ENCODE measurements around the gene ACSL4.

Gene ACSL4

DNA sequence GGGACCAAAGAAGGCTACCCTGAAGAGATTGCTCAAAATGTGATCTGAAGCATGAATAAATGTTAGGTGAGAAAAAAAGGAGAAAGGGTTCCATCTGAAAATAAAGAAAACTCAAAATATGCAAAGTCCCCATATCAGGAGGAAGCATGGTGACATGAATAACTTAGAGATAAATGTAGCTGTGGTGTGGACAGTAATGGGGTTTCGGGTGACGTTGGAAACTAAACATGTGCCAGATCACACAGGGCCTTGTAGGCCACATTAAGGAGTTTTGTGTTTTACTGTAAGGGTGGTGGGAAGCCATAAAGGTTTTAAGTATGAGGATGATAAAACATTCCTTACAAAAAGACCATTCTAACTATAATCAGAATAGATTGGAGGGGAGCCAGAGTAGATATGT, 40.3 kb upstream of the ACSL4 start:
- no peak for DNase-seq (ENCODE audit: low read depth)
- H3K4me3 ChIP-seq (ENCODE audit: low read depth, low read length): no peak overlapping the region
- TF ChIP-seq, protein P1, sequence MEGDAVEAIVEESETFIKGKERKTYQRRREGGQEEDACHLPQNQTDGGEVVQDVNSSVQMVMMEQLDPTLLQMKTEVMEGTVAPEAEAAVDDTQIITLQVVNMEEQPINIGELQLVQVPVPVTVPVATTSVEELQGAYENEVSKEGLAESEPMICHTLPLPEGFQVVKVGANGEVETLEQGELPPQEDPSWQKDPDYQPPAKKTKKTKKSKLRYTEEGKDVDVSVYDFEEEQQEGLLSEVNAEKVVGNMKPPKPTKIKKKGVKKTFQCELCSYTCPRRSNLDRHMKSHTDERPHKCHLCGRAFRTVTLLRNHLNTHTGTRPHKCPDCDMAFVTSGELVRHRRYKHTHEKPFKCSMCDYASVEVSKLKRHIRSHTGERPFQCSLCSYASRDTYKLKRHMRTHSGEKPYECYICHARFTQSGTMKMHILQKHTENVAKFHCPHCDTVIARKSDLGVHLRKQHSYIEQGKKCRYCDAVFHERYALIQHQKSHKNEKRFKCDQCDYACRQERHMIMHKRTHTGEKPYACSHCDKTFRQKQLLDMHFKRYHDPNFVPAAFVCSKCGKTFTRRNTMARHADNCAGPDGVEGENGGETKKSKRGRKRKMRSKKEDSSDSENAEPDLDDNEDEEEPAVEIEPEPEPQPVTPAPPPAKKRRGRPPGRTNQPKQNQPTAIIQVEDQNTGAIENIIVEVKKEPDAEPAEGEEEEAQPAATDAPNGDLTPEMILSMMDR (IDR thresholded peaks at IDR 0.05; ENCODE audit: control insufficient read depth, extremely low read depth, insufficient read depth): no peak

- TF ChIP-seq, protein P1 (IDR thresholded peaks at IDR 0.05; ENCODE audit: control insufficient read depth, extremely low read depth, insufficient read depth): no peak
- H3K4me3 ChIP-seq (ENCODE audit: low read depth, low read length): no peak overlapping the region
- DNase-seq (ENCODE audit: low read depth): no peak
Observed at GRCh38 chrX:109770780-109771179, 37.7 kb upstream of the ACSL4 start.

DNA sequence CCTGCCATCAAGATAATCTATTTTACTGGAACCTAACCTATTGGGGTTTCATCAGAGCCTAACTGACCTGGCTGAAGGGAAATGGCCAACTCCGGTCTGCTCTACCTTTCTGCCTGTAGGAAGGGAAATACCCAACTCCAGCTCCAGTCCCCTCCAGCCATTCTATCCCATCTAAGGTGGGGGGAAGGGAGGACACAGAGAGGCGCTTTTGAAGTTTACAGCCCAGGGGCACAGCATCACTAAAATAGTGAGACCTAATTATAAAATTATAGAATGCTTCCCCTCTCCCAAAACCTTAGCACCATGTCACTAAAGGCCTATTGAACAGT, 27.8 kb upstream of the ACSL4 start:
- TF ChIP-seq, protein P1 (IDR thresholded peaks at IDR 0.05; ENCODE audit: control insufficient read depth, extremely low read depth, insufficient read depth): no peak
- H3K4me3 ChIP-seq (ENCODE audit: low read depth, low read length): no peak overlapping the region
- DNase-seq (ENCODE audit: low read depth): no peak

- TF ChIP-seq, protein P1 (IDR thresholded peaks at IDR 0.05; ENCODE audit: control insufficient read depth, extremely low read depth, insufficient read depth): no peak
- no peak overlapping the region for H3K4me3 ChIP-seq (ENCODE audit: low read depth, low read length)
- peak; percentile 46 for DNase-seq (ENCODE audit: low read depth)
Observed at GRCh38 chrX:109760209-109760921, 27.3 kb upstream of the ACSL4 start.

GRCh38 chrX:109753256-109753655, 20.2 kb upstream of the ACSL4 start:
- TF ChIP-seq, protein P1 (IDR thresholded peaks at IDR 0.05; ENCODE audit: control insufficient read depth, extremely low read depth, insufficient read depth): no peak
- no peak for DNase-seq (ENCODE audit: low read depth)

GRCh38 chrX:109751698-109752097, 18.6 kb upstream of the ACSL4 start:
- DNase-seq (ENCODE audit: low read depth): no peak
- no peak overlapping the region for H3K4me3 ChIP-seq (ENCODE audit: low read depth, low read length)
- TF ChIP-seq, protein P1 (IDR thresholded peaks at IDR 0.05; ENCODE audit: control insufficient read depth, extremely low read depth, insufficient read depth): no peak

More at GRCh38 chrX:109753256-109753655, 20.2 kb upstream of the ACSL4 start:
- no peak overlapping the region for H3K4me3 ChIP-seq (ENCODE audit: low read depth, low read length)

GRCh38 chrX:109749207-109749606, 16.1 kb upstream of the ACSL4 start:
- no peak for DNase-seq (ENCODE audit: low read depth)

More at GRCh38 chrX:109749207-109749606, 16.1 kb upstream of the ACSL4 start:
- TF ChIP-seq, protein P1 (IDR thresholded peaks at IDR 0.05; ENCODE audit: control insufficient read depth, extremely low read depth, insufficient read depth): no peak
- H3K4me3 ChIP-seq (ENCODE audit: low read depth, low read length): no peak overlapping the region

Measured in LNCaP clone FGC (cell line).